ENCODE results near the gene RBPMS2. TPM values are rescaled to one million over a fixed set of nuclear protein-coding genes. Genes with fewer than 3 reads are reported as not detected.

RBPMS2 gene
- total RNA-seq, 2 experiments from 2014 or later, result not detected

GRCh38 chr15:64782751-64783150 is 7.4 kb upstream of the RBPMS2 start:
- DNase-seq (no peak), ATAC-seq (ENCODE audit: poor library complexity) (no peak)
- Mint-ChIP-seq H3K4me3 (no peak overlapping the region), H3K36me3 (ENCODE audit: low read depth) (no peaks in the 10 kb centered on the region), H3K4me1 (ENCODE audit: low read depth) (no peaks in the 10 kb centered on the region), H3K9me3 (no peaks in the 10 kb centered on the region), H3K27ac (no peak overlapping the region), H3K27me3 (peaks cover 27% of the 10 kb centered on the region)
- CTCF ChIA-PET, result no interaction called here
- intact Hi-C loops (cut with DNase I, micrococcal nuclease), result no loop called here
- Histone ChIP-seq H3K4me3 (ENCODE audit: low read length) (no peak overlapping the region), H3K27me3 (ENCODE audit: control insufficient read depth in 1 of 2, insufficient read depth in 2 of 2, low read length in 2 of 2) (no peaks in the 10 kb centered on the region), H3K36me3 (ENCODE audit: insufficient read depth, low read length) (no peaks in the 10 kb centered on the region), H3K27ac (ENCODE audit: low read depth in 1 of 2, low read length in 2 of 2) (no peak overlapping the region), H3K4me1 (ENCODE audit: insufficient read depth, low read length) (peaks cover 7% of the 10 kb centered on the region), H3K9me3 (ENCODE audit: control insufficient read depth in 1 of 2, insufficient read depth in 1 of 2, low read length in 2 of 2) (no peaks in the 10 kb centered on the region)
- no peak for TF ChIP-seq CTCF (IDR thresholded peaks at IDR 0.05)
- POLR2A ChIA-PET, result interaction anchor here (0.6 kb wide), 1 partner anchor 314 kb away, joined by 3 read pairs; no protein-coding TSS in a partner anchor

GRCh38 chr15:64781299-64781698 is 5.9 kb upstream of the RBPMS2 start:
- Mint-ChIP-seq H3K27ac (no peak overlapping the region), H3K9me3 (no peaks in the 10 kb centered on the region), H3K36me3 (ENCODE audit: low read depth) (no peaks in the 10 kb centered on the region), H3K4me3 (no peak overlapping the region), H3K4me1 (ENCODE audit: low read depth) (no peaks in the 10 kb centered on the region), H3K27me3 (peaks cover 40% of the 10 kb centered on the region)
- peaks cover 7% of the 10 kb centered on the region for H3K4me1 ChIP-seq (ENCODE audit: insufficient read depth, low read length)
- no peak for TF ChIP-seq CTCF (IDR thresholded peaks at IDR 0.05)
- peaks cover 3% of the 10 kb centered on the region in 2 experiments for H3K27me3 ChIP-seq (ENCODE audit: control insufficient read depth in 1 of 2, insufficient read depth in 2 of 2, low read length in 2 of 2)
- intact Hi-C loops (cut with DNase I, micrococcal nuclease), result no loop called here
- H3K36me3 ChIP-seq (ENCODE audit: insufficient read depth, low read length), result no peaks in the 10 kb centered on the region
- CTCF ChIA-PET, result interaction anchor here (1.0 kb wide), 1 partner anchor 17 kb away, joined by 3 read pairs; no protein-coding TSS in a partner anchor
- H3K27ac ChIP-seq (ENCODE audit: low read depth in 1 of 2, low read length in 2 of 2), result no peak overlapping the region
- H3K9me3 ChIP-seq (ENCODE audit: control insufficient read depth in 1 of 2, insufficient read depth in 1 of 2, low read length in 2 of 2), result no peaks in the 10 kb centered on the region
- POLR2A ChIA-PET, result no interaction called here
- DNase-seq (no peak), ATAC-seq (ENCODE audit: poor library complexity) (no peak)
- H3K4me3 ChIP-seq (ENCODE audit: low read length), result no peak overlapping the region

- ATAC-seq (ENCODE audit: poor library complexity), result no peak
- intact Hi-C loops (cut with DNase I, micrococcal nuclease), result no loop called here
- Mint-ChIP-seq H3K9me3 (no peaks in the 10 kb centered on the region), H3K27ac (no peak overlapping the region), H3K36me3 (ENCODE audit: low read depth) (no peaks in the 10 kb centered on the region), H3K4me1 (ENCODE audit: low read depth) (no peaks in the 10 kb centered on the region), H3K4me3 (no peak overlapping the region), H3K27me3 (peaks cover 46% of the 10 kb centered on the region)
- Histone ChIP-seq H3K4me3 (ENCODE audit: low read length) (no peak overlapping the region), H3K9me3 (ENCODE audit: control insufficient read depth in 1 of 2, insufficient read depth in 1 of 2, low read length in 2 of 2) (no peaks in the 10 kb centered on the region), H3K27ac (ENCODE audit: low read depth in 1 of 2, low read length in 2 of 2) (no peak overlapping the region), H3K27me3 (ENCODE audit: control insufficient read depth in 1 of 2, insufficient read depth in 2 of 2, low read length in 2 of 2) (peaks cover 7 to 9% of the 10 kb centered on the region in 2 experiments), H3K36me3 (ENCODE audit: insufficient read depth, low read length) (no peaks in the 10 kb centered on the region), H3K4me1 (ENCODE audit: insufficient read depth, low read length) (peaks cover 10% of the 10 kb centered on the region)
- no peak for DNase-seq
- POLR2A ChIA-PET, result no interaction called here
- CTCF ChIA-PET, result interaction anchor here (1.0 kb wide), 1 partner anchor 17 kb away, joined by 3 read pairs; no protein-coding TSS in a partner anchor
- no peak for TF ChIP-seq CTCF (IDR thresholded peaks at IDR 0.05)
These were observed 5.3 kb upstream of the RBPMS2 start for GRCh38 chr15:64780600-64781156.
